H9 (cell line): Measurements from ENCODE around the gene PTPRN2. TPM values are rescaled to one million over a fixed set of nuclear protein-coding genes. Genes with fewer than 3 reads are reported as not detected.

Source experiments
- DNase-seq: peaks from one replicate; pipeline ENCODE4 v3.0.0-alpha.2; 2017
- H2AFZ ChIP-seq: one replicate; pipeline ENCODE4 v1.6.1; 2013; ENCODE audit warnings: mild to moderate bottlenecking, low read length, control low read depth, moderate library complexity
- H2AK5ac ChIP-seq: 2 replicates; pipeline ENCODE4 v1.6.1; 2013; ENCODE audit warnings: low read length, control low read depth, mixed read lengths; ENCODE audit not compliant: insufficient read length
- H2BK120ac ChIP-seq: one replicate; pipeline ENCODE4 v1.6.1; 2013; ENCODE audit warnings: low read depth, mild to moderate bottlenecking, low read length, control low read depth, inconsistent platforms; ENCODE audit not compliant: poor library complexity, severe bottlenecking
- H2BK12ac ChIP-seq: 2 replicates; pipeline ENCODE4 v1.6.1; 2013; ENCODE audit warnings: low read length, control low read depth, mixed read lengths, low read depth; ENCODE audit not compliant: insufficient read length
- H2BK15ac ChIP-seq: 2 replicates; pipeline ENCODE4 v1.6.1; 2013; ENCODE audit warnings: low read depth, low read length, control low read depth
- H2BK20ac ChIP-seq: one replicate; pipeline ENCODE4 v1.6.1; 2013; ENCODE audit warnings: low read depth, mild to moderate bottlenecking, low read length, control low read depth, inconsistent platforms; ENCODE audit not compliant: poor library complexity, severe bottlenecking
- H2BK5ac ChIP-seq: 2 replicates; pipeline ENCODE4 v1.6.1; 2013; ENCODE audit warnings: low read length, control low read depth, mixed read lengths; ENCODE audit not compliant: insufficient read length
- H3K14ac ChIP-seq: 2 replicates; pipeline ENCODE4 v1.6.1; 2013; ENCODE audit warnings: low read length, control low read depth; ENCODE audit not compliant: insufficient read depth
- H3K18ac ChIP-seq: 2 replicates; pipeline ENCODE4 v1.6.1; 2013; ENCODE audit warnings: low read depth, mild to moderate bottlenecking, mixed read lengths, low read length, control low read depth; ENCODE audit not compliant: insufficient read length
- H3K23ac ChIP-seq: 2 replicates; pipeline ENCODE4 v1.6.1; 2013; ENCODE audit warnings: low read length, control low read depth, mixed read lengths, low read depth; ENCODE audit not compliant: insufficient read length
- H3K23me2 ChIP-seq: 2 replicates; pipeline ENCODE4 v1.6.1; 2013; ENCODE audit warnings: low read depth, mild to moderate bottlenecking, mixed read lengths, low read length, control low read depth; ENCODE audit not compliant: insufficient read length, poor library complexity, severe bottlenecking
- H3K27ac ChIP-seq: 2 replicates; pipeline ENCODE4 v1.5.1; 2013; ENCODE audit warnings: low read length, control low read depth, mixed read lengths, low read depth; ENCODE audit not compliant: insufficient read length
- H3K27me3 ChIP-seq: 2 replicates; pipeline ENCODE4 v1.6.1; 2013; ENCODE audit warnings: low read length, control low read depth, inconsistent platforms; ENCODE audit not compliant: insufficient read depth
- H3K4ac ChIP-seq: 2 replicates; pipeline ENCODE4 v1.6.1; 2013; ENCODE audit warnings: low read depth, mild to moderate bottlenecking, control low read depth, inconsistent platforms, low read length, moderate library complexity
- H3K4me1 ChIP-seq: 2 replicates; pipeline ENCODE4 v1.6.1; 2013; ENCODE audit warnings: low read length, control low read depth, inconsistent platforms; ENCODE audit not compliant: insufficient read depth
- H3K4me2 ChIP-seq: 2 replicates; pipeline ENCODE4 v1.6.1; 2013; ENCODE audit warnings: low read length, control low read depth, mixed read lengths; ENCODE audit not compliant: insufficient read length, insufficient read depth
- H3K56ac ChIP-seq: 2 replicates; pipeline ENCODE4 v1.6.1; 2013; ENCODE audit warnings: low read depth, mild to moderate bottlenecking, mixed read lengths, low read length, control low read depth; ENCODE audit not compliant: insufficient read length
- H3K79me1 ChIP-seq: 2 replicates; pipeline ENCODE4 v1.6.1; 2013; ENCODE audit warnings: low read depth, mild to moderate bottlenecking, moderate library complexity, low read length, control low read depth, inconsistent platforms; ENCODE audit not compliant: insufficient read depth, poor library complexity, severe bottlenecking
- H3K79me2 ChIP-seq: 2 replicates; pipeline ENCODE4 v1.6.1; 2013; ENCODE audit warnings: low read length, control low read depth, inconsistent platforms; ENCODE audit not compliant: insufficient read depth
- H3K9ac ChIP-seq: 2 replicates; pipeline ENCODE4 v1.6.1; 2013; ENCODE audit warnings: low read length, control low read depth, mixed read lengths; ENCODE audit not compliant: insufficient read length; ENCODE audit errors: extremely low read depth
- H3K9me3 ChIP-seq: one replicate; pipeline ENCODE4 v1.6.1; 2013; ENCODE audit warnings: low read depth, low read length, inconsistent platforms; ENCODE audit not compliant: control insufficient read depth
- H3T11ph ChIP-seq: one replicate; pipeline ENCODE4 v1.6.1; 2013; ENCODE audit warnings: mild to moderate bottlenecking, low read length, control low read depth, inconsistent platforms
- H4K20me1 ChIP-seq: one replicate; pipeline ENCODE4 v1.6.1; 2013; ENCODE audit not compliant: control insufficient read depth, insufficient read length, insufficient read depth
- H4K5ac ChIP-seq: 2 replicates; pipeline ENCODE4 v1.6.1; 2013; ENCODE audit warnings: low read depth, mild to moderate bottlenecking, mixed read lengths, low read length, control low read depth; ENCODE audit not compliant: insufficient read length
- H4K8ac ChIP-seq: replicated peaks from 2 replicates; pipeline ENCODE4 v1.6.1; 2013; ENCODE audit warnings: low read length, control low read depth, mixed read lengths, low read depth; ENCODE audit not compliant: insufficient read length
- H4K91ac ChIP-seq: 2 replicates; pipeline ENCODE4 v1.6.1; 2013; ENCODE audit warnings: low read depth, mild to moderate bottlenecking, moderate library complexity, mixed read lengths, low read length, control low read depth; ENCODE audit not compliant: insufficient read length
- H3K27ac Mint-ChIP-seq, 3 experiments: 2 replicates in 2 of 3; 3 replicates in 1 of 3; pipeline ENCODE4 v1.8.0; 2020 to 2021; ENCODE audit warnings: mixed read lengths in 3 of 3, mild to moderate bottlenecking in 1 of 3, moderate library complexity in 1 of 3
- H3K27me3 Mint-ChIP-seq: 2 replicates; pipeline ENCODE4 v1.8.0; 2021; ENCODE audit warnings: low read depth, mild to moderate bottlenecking, moderate library complexity, mixed read lengths
- H3K36me3 Mint-ChIP-seq, 3 experiments: 2 replicates in 2 of 3; 3 replicates in 1 of 3; pipeline ENCODE4 v1.8.0; 2020 to 2021; ENCODE audit warnings: low read depth in 3 of 3, mixed read lengths in 3 of 3; ENCODE audit not compliant: insufficient read depth in 1 of 3
- H3K4me1 Mint-ChIP-seq, 2 experiments: 2 replicates each; pipeline ENCODE4 v1.8.0; 2020; ENCODE audit warnings: mixed read lengths in 2 of 2
- H3K4me3 Mint-ChIP-seq, 2 experiments: 2 replicates in 1 of 2; 3 replicates in 1 of 2; pipeline ENCODE4 v1.8.0; 2020 to 2021; ENCODE audit warnings: mild to moderate bottlenecking in 2 of 2, mixed read lengths in 2 of 2, moderate library complexity in 1 of 2
- H3K9me3 Mint-ChIP-seq, 2 experiments: 2 replicates in 1 of 2; 3 replicates in 1 of 2; pipeline ENCODE4 v1.8.0; 2020; ENCODE audit warnings: mild to moderate bottlenecking in 2 of 2, mixed read lengths in 2 of 2, moderate library complexity in 1 of 2
- CTCF ChIP-seq: fragments of 200-600 bp; sonication (generic); conservative IDR thresholded peaks from 3 replicates; pipeline ENCODE4 v1.8.0; 2021; ENCODE audit warnings: antibody characterized with exemption, mild to moderate bottlenecking
- WGBS: extraction: QIAGEN DNeasy Blood & Tissue Kit; methylation state at CpG from one replicate; pipeline ENCODE4 v1.1.7; 2013; ENCODE audit warnings: missing lambda C conversion rate, low lambda C conversion rate, mixed read lengths; ENCODE audit not compliant: insufficient read length; ENCODE audit errors: extremely low coverage; 5-methylcytosine and 5-hydroxymethylcytosine counted together
- total RNA-seq: library from RNA; stranded (reverse); gene quantifications from 2 replicates; pipeline ENCODE4 v1.2.1, GENCODE V29; 2021

The PTPRN2 gene
- total RNA-seq, 1 experiment from 2014 or later = 5.2 TPM

- TF ChIP-seq CTCF = no peak
- Histone ChIP-seq H3K23me2 (no peaks in the 10 kb centered on the region), H3K27ac (no peak overlapping the region), H2BK5ac (no peak overlapping the region), H2BK20ac (no peak overlapping the region), H2BK12ac (no peak overlapping the region), H3K4me2 (no peak overlapping the region), H2AK5ac (no peak overlapping the region), H3K27me3 (no peaks in the 10 kb centered on the region), H4K91ac (no peak overlapping the region), H3K56ac (no peak overlapping the region), H2BK120ac (no peak overlapping the region), H3K4me1 (no peaks in the 10 kb centered on the region), H3K9ac (no peak overlapping the region), H3K23ac (no peak overlapping the region), H4K8ac (no peak overlapping the region), H3K79me2 (no peaks in the 10 kb centered on the region), H2BK15ac (no peak overlapping the region), H3K9me3 (no peaks in the 10 kb centered on the region), H3K18ac (no peak overlapping the region), H2AFZ (no peak overlapping the region), H3K14ac (no peak overlapping the region), H4K20me1 (no peaks in the 10 kb centered on the region), H3K79me1 (no peaks in the 10 kb centered on the region), H3K4ac (no peak overlapping the region), H4K5ac (no peak overlapping the region), H3T11ph (no peak overlapping the region)
- DNase-seq = no peak
- no CpG with 5 or more reads among the region's 8 CpGs for WGBS
- H3K36me3 Mint-ChIP-seq = no peaks in the 10 kb centered on the region
- H3K9me3 Mint-ChIP-seq = no peaks in the 10 kb centered on the region
- H3K4me1 Mint-ChIP-seq = peaks cover 3 to 6% of the 10 kb centered on the region in 2 experiments; a peak in 2 of 4 replicates
- H3K27me3 Mint-ChIP-seq = peaks cover 32% of the 10 kb centered on the region
- no peak overlapping the region for H3K27ac Mint-ChIP-seq
- H3K4me3 Mint-ChIP-seq = no peak overlapping the region
Measured at GRCh38 chr7:158362001-158362400, 225.6 kb downstream of the PTPRN2 start.
